Esophagus muscularis mucosa (tissue), 4 donors: ENCODE measurements around the gene TMC7. TPM values are rescaled to one million over a fixed set of nuclear protein-coding genes. Genes with fewer than 3 reads are reported as not detected.

Source experiments
- DNase-seq: peaks from one replicate; pipeline ENCODE4 v3.0.0-alpha.2; 2017; ENCODE audit errors: extremely low spot score
- H3K27ac ChIP-seq, 4 donors: fragments of 200-600 bp; sonication (generic); replicated peaks in 1 of 4; 1 replicate in 3 of 4; 2 replicates in 1 of 4; pipeline ENCODE4 v1.5.1; 2016 to 2019; ENCODE audit warnings: mild to moderate bottlenecking in 1 of 4
- H3K27me3 ChIP-seq, 4 donors: fragments of 200-600 bp; sonication (generic); one replicate each; pipeline versions ENCODE4 v1.5.1 to v1.6.0; 2016 to 2019
- H3K36me3 ChIP-seq, 4 donors: fragments of 200-600 bp; sonication (generic); one replicate each; pipeline ENCODE4 v1.5.1; 2016 to 2019
- H3K4me1 ChIP-seq, 4 donors: fragments of 200-600 bp; sonication (generic); one replicate each; pipeline ENCODE4 v1.5.1; 2016 to 2019
- H3K4me3 ChIP-seq, 4 donors: fragments of 200-600 bp; sonication (generic); 1 replicate in 2 of 4; 2 replicates in 2 of 4; pipeline ENCODE4 v1.5.1; 2016 to 2019; ENCODE audit warnings: mild to moderate bottlenecking in 4 of 4, moderate library complexity in 1 of 4
- H3K9me3 ChIP-seq, 4 donors: fragments of 200-600 bp; sonication (generic); 1 replicate in 3 of 4; 2 replicates in 1 of 4; pipeline ENCODE4 v1.5.1; 2016 to 2019
- CTCF ChIP-seq, 3 experiments: fragments of 200-600 bp in 2 of 3; fragments of 450-650 bp in 1 of 3; sonication (generic) in 2 of 3; IDR thresholded peaks; one replicate each; pipeline ENCODE4 v1.5.1; 2017 to 2019; ENCODE audit warnings: antibody characterized with exemption in 3 of 3, mild to moderate bottlenecking in 2 of 3, moderate library complexity in 1 of 3
- EP300 ChIP-seq: sonication (generic); formaldehyde crosslinking; IDR thresholded peaks from one replicate; pipeline ENCODE4 v1.6.1; 2017; ENCODE audit warnings: antibody characterized with exemption
- POLR2A ChIP-seq: fragments of 450-650 bp; IDR thresholded peaks from one replicate; pipeline ENCODE4 v1.6.1; 2017; ENCODE audit warnings: antibody characterized with exemption, moderate library complexity, mild to moderate bottlenecking, low read depth
- POLR2AphosphoS5 ChIP-seq, 2 donors: sonication (generic); formaldehyde crosslinking; IDR thresholded peaks; one replicate each; pipeline ENCODE4 v1.6.1; 2017; ENCODE audit warnings: antibody characterized with exemption in 2 of 2
- WGBS: methylation state at CpG from one replicate; pipeline ENCODE4 v1.1.5; 2018; 5-methylcytosine and 5-hydroxymethylcytosine counted together
- intact Hi-C: fragments of 100-400 bp; cut with DNase I; formaldehyde crosslinking; loops from one replicate; pipeline ENCODE4 v1.15.1; 2023
- total RNA-seq, 4 donors: library from RNA; depleted of rRNA; stranded (reverse); fragments of >200 nt; gene quantifications; one replicate each; pipeline versions ENCODE4 v1.1.0 to v1.2.1, GENCODE V29; 2016

TMC7 gene
- total RNA-seq, 4 donors from 2014 or later, result 0.17 to 0.83 (median 0.56) TPM

- no peak overlapping the region for H3K4me3 ChIP-seq
- H3K9me3 ChIP-seq, result peaks cover 0 to 8% (median 4%) of the 10 kb centered on the region in 4 donors
- 69% methylated on average over 7 of the region's 7 CpGs for WGBS
- intact Hi-C loops, result no loop called here
- DNase-seq, result no peak
- no peaks in the 10 kb centered on the region for H3K27me3 ChIP-seq
- H3K36me3 ChIP-seq, result peaks cover 0 to 12% (median 5%) of the 10 kb centered on the region in 4 donors
- H3K4me1 ChIP-seq, result no peaks in the 10 kb centered on the region
- TF ChIP-seq POLR2A, result no peak
- TF ChIP-seq EP300, result no peak
- TF ChIP-seq CTCF (IDR thresholded peaks at IDR 0.05), result no peak
- TF ChIP-seq POLR2AphosphoS5 (IDR thresholded peaks at IDR 0.05), result no peak
- no peak overlapping the region for H3K27ac ChIP-seq
Measured at GRCh38 chr16:19014461-19014860, 30.7 kb downstream of the TMC7 start.

GRCh38 chr16:19017179-19017578 lies 33.4 kb downstream of the TMC7 start:
- Histone ChIP-seq H3K4me1 (no peaks in the 10 kb centered on the region), H3K36me3 (peaks cover 0 to 7% (median 0%) of the 10 kb centered on the region in 4 donors), H3K4me3 (no peak overlapping the region), H3K27me3 (no peaks in the 10 kb centered on the region), H3K27ac (no peak overlapping the region), H3K9me3 (no peaks in the 10 kb centered on the region)
- TF ChIP-seq EP300, result no peak
- TF ChIP-seq POLR2A, result no peak
- TF ChIP-seq POLR2AphosphoS5 (IDR thresholded peaks at IDR 0.05), result no peak
- no peak for TF ChIP-seq CTCF (IDR thresholded peaks at IDR 0.05)
- DNase-seq, result no peak
- intact Hi-C loops, result no loop called here

GRCh38 chr16:19020689-19021088 lies 37.0 kb downstream of the TMC7 start:
- no peak for DNase-seq
- WGBS, result 94% methylated on average over 4 of the region's 4 CpGs
- Histone ChIP-seq H3K4me3 (no peak overlapping the region), H3K36me3 (peaks cover 0 to 10% (median 3%) of the 10 kb centered on the region in 4 donors), H3K4me1 (no peaks in the 10 kb centered on the region), H3K27me3 (no peaks in the 10 kb centered on the region), H3K9me3 (no peaks in the 10 kb centered on the region), H3K27ac (no peak overlapping the region)
- TF ChIP-seq EP300, result no peak
- no peak for TF ChIP-seq POLR2AphosphoS5 (IDR thresholded peaks at IDR 0.05)
- TF ChIP-seq POLR2A, result no peak
- TF ChIP-seq CTCF (IDR thresholded peaks at IDR 0.05), result no peak
- intact Hi-C loops, result no loop called here

GRCh38 chr16:19021747-19022146 lies 38.0 kb downstream of the TMC7 start:
- peaks cover 0 to 10% (median 3%) of the 10 kb centered on the region in 4 donors for H3K36me3 ChIP-seq
- H3K9me3 ChIP-seq, result no peaks in the 10 kb centered on the region
- H3K27me3 ChIP-seq, result no peaks in the 10 kb centered on the region
- 87% methylated on average over 4 of the region's 4 CpGs for WGBS
- H3K27ac ChIP-seq, result no peak overlapping the region
- no peaks in the 10 kb centered on the region for H3K4me1 ChIP-seq
- no peak overlapping the region for H3K4me3 ChIP-seq
- intact Hi-C loops, result no loop called here
- DNase-seq, result no peak
- TF ChIP-seq CTCF (IDR thresholded peaks at IDR 0.05) (no peak), POLR2A (no peak), EP300 (no peak), POLR2AphosphoS5 (IDR thresholded peaks at IDR 0.05) (no peak)

GRCh38 chr16:19027416-19027815 lies 43.7 kb downstream of the TMC7 start:
- intact Hi-C loops, result no loop called here
- no peaks in the 10 kb centered on the region for H3K9me3 ChIP-seq
- no peak for DNase-seq
- no peaks in the 10 kb centered on the region for H3K4me1 ChIP-seq
- H3K4me3 ChIP-seq, result no peak overlapping the region
- WGBS, result 72% methylated on average over 3 of the region's 3 CpGs
- peaks cover 0 to 7% (median 2%) of the 10 kb centered on the region in 4 donors for H3K36me3 ChIP-seq
- TF ChIP-seq EP300 (no peak), POLR2A (no peak), POLR2AphosphoS5 (IDR thresholded peaks at IDR 0.05) (no peak), CTCF (IDR thresholded peaks at IDR 0.05) (no peak)
- H3K27me3 ChIP-seq, result no peaks in the 10 kb centered on the region
- H3K27ac ChIP-seq, result no peak overlapping the region
